ENCODE results near the gene MDGA2.

The MDGA2 gene

GRCh38 chr14:47191700-47192099, 483.7 kb downstream of the MDGA2 start:
- H2BK5ac ChIP-seq (ENCODE audit: low read length): no peak overlapping the region
- no peak overlapping the region for H3K23ac ChIP-seq (ENCODE audit: low read depth, low read length, poor library complexity)
- H3K4me3 ChIP-seq (ENCODE audit: low read length in 2 of 2): no peak overlapping the region
- no peak overlapping the region for H3K27ac ChIP-seq (replicated peaks; ENCODE audit: low read length)
- no CpG with 5 or more reads among the region's 2 CpGs for WGBS, 2 donors (ENCODE audit: extremely low coverage in 2 of 2, insufficient read length in 2 of 2, insufficient replicate concordance in 1 of 2)
- no peak overlapping the region for H2BK120ac ChIP-seq (ENCODE audit: low read depth, low read length)
- DNase-seq (ENCODE audit: low spot score): no peak
- H2AK5ac ChIP-seq (ENCODE audit: low read depth, low read length): no peak overlapping the region
- no peak overlapping the region for H3K14ac ChIP-seq (ENCODE audit: low read length)
- H4K8ac ChIP-seq (ENCODE audit: low read depth, low read length): no peak overlapping the region
- no peak overlapping the region for H2BK15ac ChIP-seq (ENCODE audit: low read length)
- H2AFZ ChIP-seq (ENCODE audit: low read length): no peak overlapping the region
- no peak overlapping the region for H3K4ac ChIP-seq (ENCODE audit: low read length)
- H2BK12ac ChIP-seq (ENCODE audit: low read length): no peak overlapping the region
- no peak overlapping the region for H4K91ac ChIP-seq (ENCODE audit: low read depth, low read length, poor library complexity)
- H3K36me3 ChIP-seq (replicated peaks in 1 of 2; ENCODE audit: control insufficient read depth in 2 of 2, insufficient read depth in 2 of 2, low read length in 2 of 2): no peaks in the 10 kb centered on the region
- H3K27me3 ChIP-seq (ENCODE audit: control insufficient read depth in 3 of 3, insufficient read depth in 3 of 3, low read depth in 1 of 3, low read length in 3 of 3): no peaks in the 10 kb centered on the region
- no peak overlapping the region for H3K9ac ChIP-seq (ENCODE audit: low read depth, low read length, poor library complexity)
- H3K9me3 ChIP-seq (replicated peaks in 1 of 2; ENCODE audit: control insufficient read depth in 2 of 2, insufficient read depth in 1 of 2, low read depth in 1 of 2, low read length in 2 of 2): no peaks in the 10 kb centered on the region
- H3K79me1 ChIP-seq (ENCODE audit: low read depth, low read length): no peaks in the 10 kb centered on the region
- no peak overlapping the region for H3K4me2 ChIP-seq (ENCODE audit: insufficient read depth, low read length, poor library complexity, severe bottlenecking)
- H3K18ac ChIP-seq (ENCODE audit: low read length): no peak overlapping the region
- H3K4me1 ChIP-seq (ENCODE audit: control insufficient read depth in 2 of 2, insufficient read depth in 1 of 2, low read depth in 1 of 2, low read length in 2 of 2): no peaks in the 10 kb centered on the region

GRCh38 chr14:47189911-47190484, 485.4 kb downstream of the MDGA2 start:
- H3K4ac ChIP-seq (ENCODE audit: low read length): no peak overlapping the region
- no peak overlapping the region for H2BK15ac ChIP-seq (ENCODE audit: low read length)
- H3K9me3 ChIP-seq (replicated peaks in 1 of 2; ENCODE audit: control insufficient read depth in 2 of 2, insufficient read depth in 1 of 2, low read depth in 1 of 2, low read length in 2 of 2): no peaks in the 10 kb centered on the region
- no peak overlapping the region for H3K23ac ChIP-seq (ENCODE audit: low read depth, low read length, poor library complexity)
- H2AK5ac ChIP-seq (ENCODE audit: low read depth, low read length): no peak overlapping the region
- no peaks in the 10 kb centered on the region for H3K27me3 ChIP-seq (ENCODE audit: control insufficient read depth in 3 of 3, insufficient read depth in 3 of 3, low read depth in 1 of 3, low read length in 3 of 3)
- no peak overlapping the region for H2AFZ ChIP-seq (ENCODE audit: low read length)
- no peaks in the 10 kb centered on the region for H3K36me3 ChIP-seq (replicated peaks in 1 of 2; ENCODE audit: control insufficient read depth in 2 of 2, insufficient read depth in 2 of 2, low read length in 2 of 2)
- no peak overlapping the region for H4K91ac ChIP-seq (ENCODE audit: low read depth, low read length, poor library complexity)
- no peak overlapping the region for H3K4me3 ChIP-seq (ENCODE audit: low read length in 2 of 2)
- H2BK5ac ChIP-seq (ENCODE audit: low read length): no peak overlapping the region
- H3K4me2 ChIP-seq (ENCODE audit: insufficient read depth, low read length, poor library complexity, severe bottlenecking): no peak overlapping the region
- no peaks in the 10 kb centered on the region for H3K79me1 ChIP-seq (ENCODE audit: low read depth, low read length)
- no peak overlapping the region for H2BK12ac ChIP-seq (ENCODE audit: low read length)
- no peak overlapping the region for H2BK120ac ChIP-seq (ENCODE audit: low read depth, low read length)
- WGBS, 2 donors (ENCODE audit: extremely low coverage in 2 of 2, insufficient read length in 2 of 2, insufficient replicate concordance in 1 of 2): no CpG with 5 or more reads among the region's 5 CpGs
- H3K4me1 ChIP-seq (ENCODE audit: control insufficient read depth in 2 of 2, insufficient read depth in 1 of 2, low read depth in 1 of 2, low read length in 2 of 2): no peaks in the 10 kb centered on the region
- no peak overlapping the region for H3K27ac ChIP-seq (replicated peaks; ENCODE audit: low read length)
- DNase-seq (ENCODE audit: low spot score): no peak
- H4K8ac ChIP-seq (ENCODE audit: low read depth, low read length): no peak overlapping the region
- H3K18ac ChIP-seq (ENCODE audit: low read length): no peak overlapping the region
- no peak overlapping the region for H3K14ac ChIP-seq (ENCODE audit: low read length)
- H3K9ac ChIP-seq (ENCODE audit: low read depth, low read length, poor library complexity): no peak overlapping the region

GRCh38 chr14:47186486-47186885, 488.9 kb downstream of the MDGA2 start:
- Histone ChIP-seq H4K8ac (ENCODE audit: low read depth, low read length) (no peak overlapping the region), H3K4ac (ENCODE audit: low read length) (no peak overlapping the region), H3K27ac (replicated peaks; ENCODE audit: low read length) (no peak overlapping the region), H3K36me3 (replicated peaks in 1 of 2; ENCODE audit: control insufficient read depth in 2 of 2, insufficient read depth in 2 of 2, low read length in 2 of 2) (no peaks in the 10 kb centered on the region), H2AFZ (ENCODE audit: low read length) (no peak overlapping the region), H3K9me3 (replicated peaks in 1 of 2; ENCODE audit: control insufficient read depth in 2 of 2, insufficient read depth in 1 of 2, low read depth in 1 of 2, low read length in 2 of 2) (no peaks in the 10 kb centered on the region), H2BK5ac (ENCODE audit: low read length) (no peak overlapping the region), H3K23ac (ENCODE audit: low read depth, low read length, poor library complexity) (no peak overlapping the region), H3K27me3 (ENCODE audit: control insufficient read depth in 3 of 3, insufficient read depth in 3 of 3, low read depth in 1 of 3, low read length in 3 of 3) (no peaks in the 10 kb centered on the region), H2BK12ac (ENCODE audit: low read length) (no peak overlapping the region), H3K4me3 (ENCODE audit: low read length in 2 of 2) (no peak overlapping the region), H2BK15ac (ENCODE audit: low read length) (no peak overlapping the region), H2BK120ac (ENCODE audit: low read depth, low read length) (no peak overlapping the region), H3K4me2 (ENCODE audit: insufficient read depth, low read length, poor library complexity, severe bottlenecking) (no peak overlapping the region), H3K4me1 (ENCODE audit: control insufficient read depth in 2 of 2, insufficient read depth in 1 of 2, low read depth in 1 of 2, low read length in 2 of 2) (no peaks in the 10 kb centered on the region), H3K9ac (ENCODE audit: low read depth, low read length, poor library complexity) (no peak overlapping the region), H4K91ac (ENCODE audit: low read depth, low read length, poor library complexity) (no peak overlapping the region), H3K14ac (ENCODE audit: low read length) (no peak overlapping the region), H3K18ac (ENCODE audit: low read length) (no peak overlapping the region), H2AK5ac (ENCODE audit: low read depth, low read length) (no peak overlapping the region), H3K79me1 (ENCODE audit: low read depth, low read length) (no peaks in the 10 kb centered on the region)
- no CpG with 5 or more reads among the region's 2 CpGs for WGBS, 2 donors (ENCODE audit: extremely low coverage in 2 of 2, insufficient read length in 2 of 2, insufficient replicate concordance in 1 of 2)
- no peak for DNase-seq (ENCODE audit: low spot score)

- H3K14ac ChIP-seq (ENCODE audit: low read length): no peak overlapping the region
- no peak overlapping the region for H2BK12ac ChIP-seq (ENCODE audit: low read length)
- no peaks in the 10 kb centered on the region for H3K36me3 ChIP-seq (replicated peaks in 1 of 2; ENCODE audit: control insufficient read depth in 2 of 2, insufficient read depth in 2 of 2, low read length in 2 of 2)
- H3K18ac ChIP-seq (ENCODE audit: low read length): no peak overlapping the region
- no CpG with 5 or more reads among the region's 1 CpG for WGBS, 2 donors (ENCODE audit: extremely low coverage in 2 of 2, insufficient read length in 2 of 2, insufficient replicate concordance in 1 of 2)
- no peaks in the 10 kb centered on the region for H3K4me1 ChIP-seq (ENCODE audit: control insufficient read depth in 2 of 2, insufficient read depth in 1 of 2, low read depth in 1 of 2, low read length in 2 of 2)
- H3K23ac ChIP-seq (ENCODE audit: low read depth, low read length, poor library complexity): no peak overlapping the region
- H3K79me1 ChIP-seq (ENCODE audit: low read depth, low read length): no peaks in the 10 kb centered on the region
- no peak for DNase-seq (ENCODE audit: low spot score)
- no peak overlapping the region for H2AK5ac ChIP-seq (ENCODE audit: low read depth, low read length)
- no peak overlapping the region for H2BK120ac ChIP-seq (ENCODE audit: low read depth, low read length)
- no peak overlapping the region for H2BK5ac ChIP-seq (ENCODE audit: low read length)
- no peak overlapping the region for H2BK15ac ChIP-seq (ENCODE audit: low read length)
- no peak overlapping the region for H4K91ac ChIP-seq (ENCODE audit: low read depth, low read length, poor library complexity)
- H2AFZ ChIP-seq (ENCODE audit: low read length): no peak overlapping the region
- H4K8ac ChIP-seq (ENCODE audit: low read depth, low read length): no peak overlapping the region
- H3K9me3 ChIP-seq (replicated peaks in 1 of 2; ENCODE audit: control insufficient read depth in 2 of 2, insufficient read depth in 1 of 2, low read depth in 1 of 2, low read length in 2 of 2): no peaks in the 10 kb centered on the region
- H3K4ac ChIP-seq (ENCODE audit: low read length): no peak overlapping the region
- H3K4me2 ChIP-seq (ENCODE audit: insufficient read depth, low read length, poor library complexity, severe bottlenecking): no peak overlapping the region
- H3K9ac ChIP-seq (ENCODE audit: low read depth, low read length, poor library complexity): no peak overlapping the region
- no peaks in the 10 kb centered on the region for H3K27me3 ChIP-seq (ENCODE audit: control insufficient read depth in 3 of 3, insufficient read depth in 3 of 3, low read depth in 1 of 3, low read length in 3 of 3)
- no peak overlapping the region for H3K27ac ChIP-seq (replicated peaks; ENCODE audit: low read length)
- no peak overlapping the region for H3K4me3 ChIP-seq (ENCODE audit: low read length in 2 of 2)
These were observed 495.5 kb downstream of the MDGA2 start for GRCh38 chr14:47179906-47180305.

All from neuronal stem cell (in vitro differentiated cells).